Measurements from ENCODE around the gene WDR54.
A peak's percentile ranks its signal among the peaks of the same experiment; 100 is the strongest.
"Not testable (repeated sequence)": the region's sequence is repeated elsewhere in the genome, so short reads cannot be mapped to it uniquely, and the experiment has no call there.

WDR54 gene

DNA sequence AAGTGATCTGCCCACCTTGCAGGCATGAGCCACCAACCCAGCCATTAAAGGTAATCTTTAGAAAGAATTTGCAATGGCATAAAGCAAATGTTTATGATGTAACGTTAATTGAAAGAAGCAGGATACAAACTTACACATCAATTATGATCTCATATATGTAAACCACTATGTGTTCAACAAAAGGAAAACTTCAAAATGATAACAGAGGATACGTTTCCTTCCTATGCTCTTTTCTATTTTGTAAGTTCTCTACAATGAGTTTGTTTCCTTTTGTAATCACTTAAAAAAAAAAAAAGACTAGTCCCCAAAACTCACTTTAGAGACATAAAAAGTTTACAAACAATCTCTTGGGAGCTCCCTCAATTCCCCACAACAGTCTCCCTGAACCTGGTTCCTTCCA is 1.5 kb upstream of the WDR54 start:
- Histone ChIP-seq H3K27me3 (ENCODE audit: insufficient read depth, low read depth) (no peaks in the 10 kb centered on the region), H3K27ac (no peak overlapping the region), H3K36me3 (ENCODE audit: insufficient read depth) (no peaks in the 10 kb centered on the region), H3K4me2 (peak overlapping the region; percentile 57; the same call in 1 of the 2 replicates), H3K4me3 (IDR thresholded peaks at IDR 0.05; ENCODE audit: insufficient read depth, low read depth, low read length) (no peak overlapping the region), H3K4me1 (ENCODE audit: low read depth, poor library complexity, severe bottlenecking) (peaks cover 14% of the 10 kb centered on the region), H4K20me1 (ENCODE audit: insufficient read depth) (no peaks in the 10 kb centered on the region), H3K9ac (no peak overlapping the region), H2AFZ (ENCODE audit: low read depth) (no peak overlapping the region), H3K79me2 (ENCODE audit: insufficient read depth, low read depth) (no peaks in the 10 kb centered on the region)
- TF ChIP-seq, protein P1, sequence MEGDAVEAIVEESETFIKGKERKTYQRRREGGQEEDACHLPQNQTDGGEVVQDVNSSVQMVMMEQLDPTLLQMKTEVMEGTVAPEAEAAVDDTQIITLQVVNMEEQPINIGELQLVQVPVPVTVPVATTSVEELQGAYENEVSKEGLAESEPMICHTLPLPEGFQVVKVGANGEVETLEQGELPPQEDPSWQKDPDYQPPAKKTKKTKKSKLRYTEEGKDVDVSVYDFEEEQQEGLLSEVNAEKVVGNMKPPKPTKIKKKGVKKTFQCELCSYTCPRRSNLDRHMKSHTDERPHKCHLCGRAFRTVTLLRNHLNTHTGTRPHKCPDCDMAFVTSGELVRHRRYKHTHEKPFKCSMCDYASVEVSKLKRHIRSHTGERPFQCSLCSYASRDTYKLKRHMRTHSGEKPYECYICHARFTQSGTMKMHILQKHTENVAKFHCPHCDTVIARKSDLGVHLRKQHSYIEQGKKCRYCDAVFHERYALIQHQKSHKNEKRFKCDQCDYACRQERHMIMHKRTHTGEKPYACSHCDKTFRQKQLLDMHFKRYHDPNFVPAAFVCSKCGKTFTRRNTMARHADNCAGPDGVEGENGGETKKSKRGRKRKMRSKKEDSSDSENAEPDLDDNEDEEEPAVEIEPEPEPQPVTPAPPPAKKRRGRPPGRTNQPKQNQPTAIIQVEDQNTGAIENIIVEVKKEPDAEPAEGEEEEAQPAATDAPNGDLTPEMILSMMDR (conservative IDR thresholded peaks at IDR 0.05; ENCODE audit: low read depth, low read length) = no peak

DNA sequence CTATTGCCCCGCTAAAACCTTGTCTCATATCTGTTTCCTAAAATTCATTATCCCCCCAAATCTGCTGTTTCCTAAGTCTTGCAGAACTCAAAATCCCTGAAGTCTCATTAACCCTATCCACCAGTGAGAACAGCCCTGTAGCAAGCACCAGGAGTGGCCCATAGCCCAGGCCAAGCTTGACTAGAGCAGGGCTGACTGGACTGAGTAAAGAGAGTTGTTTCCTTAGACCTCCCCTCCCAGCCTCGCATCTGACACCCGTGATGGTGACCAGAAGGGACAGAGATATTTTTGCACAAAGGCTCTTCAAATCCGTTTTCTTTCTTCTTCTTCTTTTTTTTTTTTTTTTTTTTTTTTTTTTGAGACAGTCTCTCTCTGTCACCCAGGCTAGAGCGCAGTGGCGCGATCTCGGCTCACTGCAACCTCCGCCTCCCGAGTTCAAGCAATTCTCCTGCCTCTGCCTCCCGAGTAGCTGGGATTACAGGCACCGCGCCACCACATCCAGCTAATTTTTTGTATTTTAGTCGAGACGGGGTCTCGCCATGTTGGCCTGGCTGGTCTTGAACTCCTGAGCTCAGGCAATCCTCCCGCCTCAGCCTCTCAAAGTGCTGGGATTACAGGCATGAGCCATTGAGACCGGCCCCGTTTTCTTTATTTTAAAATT is 957 bp upstream of the WDR54 start:
- H3K79me2 ChIP-seq (ENCODE audit: insufficient read depth, low read depth); H4K20me1 ChIP-seq (ENCODE audit: insufficient read depth); H3K27me3 ChIP-seq (ENCODE audit: insufficient read depth, low read depth); H3K36me3 ChIP-seq (ENCODE audit: insufficient read depth): not testable (repeated sequence)
- H3K4me2 ChIP-seq = peak overlapping the region; percentile 57
- H3K4me1 ChIP-seq (ENCODE audit: low read depth, poor library complexity, severe bottlenecking) = peaks cover 14% of the 10 kb centered on the region
- H3K27ac ChIP-seq = peak overlapping the region; percentile 70
- H3K9ac ChIP-seq = peak overlapping the region; percentile 71
- H2AFZ ChIP-seq (ENCODE audit: low read depth) = peak overlapping the region; percentile 87
- peak overlapping the region; percentile 51 for H3K4me3 ChIP-seq (IDR thresholded peaks at IDR 0.05; ENCODE audit: insufficient read depth, low read depth, low read length)

DNA sequence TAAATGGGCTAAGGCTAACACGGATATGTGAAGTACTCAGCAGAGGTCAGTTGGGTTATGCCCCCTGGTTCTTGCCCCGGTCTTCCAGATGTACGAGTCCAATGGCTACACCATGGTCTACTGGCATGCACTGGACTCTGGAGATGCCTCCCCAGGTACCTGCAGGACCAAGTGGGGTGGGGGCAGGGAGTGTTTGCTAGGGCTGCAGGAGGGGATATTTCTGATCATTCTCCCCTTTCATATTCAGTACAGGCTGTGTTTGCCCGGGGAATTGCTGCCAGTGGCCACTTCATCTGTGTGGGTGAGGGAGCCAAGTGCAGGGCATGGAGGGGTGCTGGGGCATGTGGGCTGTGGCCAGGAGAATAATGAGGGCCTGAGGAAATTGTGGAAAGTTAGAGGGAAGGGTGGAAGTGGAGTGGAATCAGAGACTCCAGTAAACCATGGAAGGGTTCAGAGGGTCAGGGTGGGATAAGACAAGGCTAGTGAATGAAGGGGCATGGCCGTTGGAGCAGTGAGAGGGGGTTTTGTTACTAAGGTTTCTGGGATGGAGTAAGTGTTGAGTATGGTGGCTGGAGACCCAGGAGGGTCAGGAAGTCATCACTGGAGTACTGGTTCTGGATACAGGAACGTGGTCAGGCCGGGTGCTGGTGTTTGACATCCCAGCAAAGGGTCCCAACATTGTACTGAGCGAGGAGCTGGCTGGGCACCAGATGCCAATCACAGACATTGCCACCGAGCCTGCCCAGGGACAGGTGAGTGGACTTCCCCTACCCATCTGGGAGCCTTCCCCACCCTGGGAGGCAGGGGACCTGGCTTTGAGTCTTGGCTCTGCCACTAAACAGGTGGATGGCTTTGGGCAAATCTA is 1.9 kb downstream of the WDR54 start:
- Histone ChIP-seq H4K20me1 (ENCODE audit: insufficient read depth) (no peaks in the 10 kb centered on the region), H3K36me3 (ENCODE audit: insufficient read depth) (no peaks in the 10 kb centered on the region), H2AFZ (ENCODE audit: low read depth) (no peak overlapping the region)

DNA sequence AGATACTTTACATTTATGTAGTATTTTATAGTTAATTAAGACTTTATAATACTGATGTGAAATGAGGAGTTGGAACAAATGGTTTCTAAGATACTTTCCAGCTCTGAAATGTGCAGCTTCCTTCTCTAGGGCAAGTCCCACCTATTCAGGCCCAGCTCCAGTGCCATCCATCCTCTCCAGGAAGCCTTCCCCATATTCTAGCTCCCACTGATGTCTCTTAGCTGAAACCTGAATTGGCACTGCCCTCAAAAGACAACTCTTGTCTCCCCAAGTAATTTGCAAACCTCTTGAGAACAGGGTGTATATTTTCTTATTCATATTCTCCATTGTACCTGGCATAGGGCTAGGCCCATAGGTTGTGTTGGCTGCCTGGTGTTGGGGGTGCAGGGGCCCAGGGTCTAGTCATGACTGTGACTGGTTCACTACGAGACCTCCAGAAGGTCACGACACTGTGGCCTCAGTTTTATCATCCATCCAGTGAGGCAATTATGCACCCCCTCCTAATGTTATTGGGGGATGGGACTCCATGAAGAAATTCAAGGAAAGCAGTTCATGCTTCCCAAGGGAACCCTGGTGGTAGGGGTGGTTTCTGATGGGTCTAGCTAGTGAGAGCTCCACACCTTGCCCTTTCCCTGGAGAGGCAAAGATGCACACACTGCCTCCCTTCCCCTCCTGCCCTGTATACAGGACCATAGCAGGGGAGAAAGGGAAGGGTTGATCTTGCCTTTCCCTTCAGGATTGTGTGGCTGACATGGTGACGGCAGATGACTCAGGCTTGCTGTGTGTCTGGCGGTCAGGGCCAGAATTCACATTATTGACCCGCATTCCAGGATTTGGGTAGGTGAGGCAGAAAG is 2.8 kb downstream of the WDR54 start:
- Histone ChIP-seq H2AFZ (ENCODE audit: low read depth) (no peak overlapping the region), H3K27ac (no peak overlapping the region), H4K20me1 (ENCODE audit: insufficient read depth) (no peaks in the 10 kb centered on the region), H3K36me3 (ENCODE audit: insufficient read depth) (no peaks in the 10 kb centered on the region), H3K9ac (no peak overlapping the region), H3K27me3 (ENCODE audit: insufficient read depth, low read depth) (no peaks in the 10 kb centered on the region), H3K79me2 (ENCODE audit: insufficient read depth, low read depth) (no peaks in the 10 kb centered on the region), H3K4me2 (no peak overlapping the region), H3K4me1 (ENCODE audit: low read depth, poor library complexity, severe bottlenecking) (peaks cover 14% of the 10 kb centered on the region), H3K4me3 (IDR thresholded peaks at IDR 0.05; ENCODE audit: insufficient read depth, low read depth, low read length) (no peak overlapping the region)
- TF ChIP-seq, protein P1 (conservative IDR thresholded peaks at IDR 0.05; ENCODE audit: low read depth, low read length) = no peak

More for the DNA sequence above, 1.9 kb downstream of the WDR54 start:
- H3K9ac ChIP-seq = no peak overlapping the region
- H3K27ac ChIP-seq = no peak overlapping the region
- no peak overlapping the region for H3K4me3 ChIP-seq (IDR thresholded peaks at IDR 0.05; ENCODE audit: insufficient read depth, low read depth, low read length)
- no peaks in the 10 kb centered on the region for H3K27me3 ChIP-seq (ENCODE audit: insufficient read depth, low read depth)
- H3K4me2 ChIP-seq = no peak overlapping the region
- no peaks in the 10 kb centered on the region for H3K79me2 ChIP-seq (ENCODE audit: insufficient read depth, low read depth)
- peaks cover 14% of the 10 kb centered on the region for H3K4me1 ChIP-seq (ENCODE audit: low read depth, poor library complexity, severe bottlenecking)
- TF ChIP-seq, protein P1 (conservative IDR thresholded peaks at IDR 0.05; ENCODE audit: low read depth, low read length) = no peak
